ENCODE results near the gene ANKUB1. TPM values are rescaled to one million over a fixed set of nuclear protein-coding genes. Genes with fewer than 3 reads are reported as not detected.

ANKUB1 gene
- total and polyA plus RNA-seq, 10 of the 15 experiments (the other 5 are each of a cell fraction or from before 2014, with no cell fraction given), result 0.08 TPM; not detected in 9

GRCh38 chr3:149816986-149817385, 24.6 kb upstream of the ANKUB1 start (continued):
- TF ChIP-seq, protein P1, sequence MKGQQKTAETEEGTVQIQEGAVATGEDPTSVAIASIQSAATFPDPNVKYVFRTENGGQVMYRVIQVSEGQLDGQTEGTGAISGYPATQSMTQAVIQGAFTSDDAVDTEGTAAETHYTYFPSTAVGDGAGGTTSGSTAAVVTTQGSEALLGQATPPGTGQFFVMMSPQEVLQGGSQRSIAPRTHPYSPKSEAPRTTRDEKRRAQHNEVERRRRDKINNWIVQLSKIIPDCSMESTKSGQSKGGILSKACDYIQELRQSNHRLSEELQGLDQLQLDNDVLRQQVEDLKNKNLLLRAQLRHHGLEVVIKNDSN (IDR thresholded peaks at IDR 0.05; ENCODE audit: borderline replicate concordance, extremely low read length, insufficient read depth, low read depth, low read length), result no peak
- TF ChIP-seq RFX5 (IDR thresholded peaks at IDR 0.05; ENCODE audit: low read depth, low read length) (no peak), ESRRA (IDR thresholded peaks at IDR 0.05; ENCODE audit: low read length) (no peak), NFIC (IDR thresholded peaks at IDR 0.05; ENCODE audit: low read depth, low read length) (0 out of 2 replicates have a peak, but pooled peaks have one; percentile 62), ZBTB11 (CRISPR knock-in tag; IDR thresholded peaks at IDR 0.05) (no peak), TARDBP (IDR thresholded peaks at IDR 0.05; ENCODE audit: borderline replicate concordance) (no peak), CBX5 (IDR thresholded peaks at IDR 0.05; ENCODE audit: low read depth) (no peak), BCL11A (IDR thresholded peaks at IDR 0.05; ENCODE audit: low read depth, low read length) (0 out of 2 replicates have a peak, but pooled peaks have one; percentile 6), IKZF1 (conservative IDR thresholded peaks at IDR 0.05) (peak; percentile 79), DPF2 (IDR thresholded peaks at IDR 0.05) (peak; percentile 31; the same call in 1 of the 2 replicates), CREM (IDR thresholded peaks at IDR 0.05; ENCODE audit: low read depth) (no peak), CBX3 (IDR thresholded peaks at IDR 0.05; ENCODE audit: borderline replicate concordance, low read depth) (no peak), MTA3 (IDR thresholded peaks at IDR 0.05; ENCODE audit: borderline replicate concordance, low read length) (no peak), MXI1 (IDR thresholded peaks at IDR 0.05; ENCODE audit: low read depth, low read length) (no peak), RAD21 (IDR thresholded peaks at IDR 0.05; ENCODE audit: insufficient read depth, low read depth, low read length) (no peak), ZNF217 (IDR thresholded peaks at IDR 0.05) (no peak), NR2F1 (conservative IDR thresholded peaks at IDR 0.05) (0 out of 2 replicates have a peak, but pooled peaks have one; percentile 21), BACH1 (IDR thresholded peaks at IDR 0.05; ENCODE audit: borderline replicate concordance) (no peak), NFXL1 (IDR thresholded peaks at IDR 0.05; ENCODE audit: borderline replicate concordance) (no peak), REST (IDR thresholded peaks at IDR 0.05; ENCODE audit: low read depth, low read length) (no peak), CBFB (IDR thresholded peaks at IDR 0.05; ENCODE audit: low read depth) (no peak), BHLHE40 (IDR thresholded peaks at IDR 0.05; ENCODE audit: borderline replicate concordance in 1 of 2, low read depth in 2 of 2, low read length in 1 of 2) (no peak), ZBED1 (IDR thresholded peaks at IDR 0.05; ENCODE audit: borderline replicate concordance) (no peak)
- TF ChIP-seq, protein P2, sequence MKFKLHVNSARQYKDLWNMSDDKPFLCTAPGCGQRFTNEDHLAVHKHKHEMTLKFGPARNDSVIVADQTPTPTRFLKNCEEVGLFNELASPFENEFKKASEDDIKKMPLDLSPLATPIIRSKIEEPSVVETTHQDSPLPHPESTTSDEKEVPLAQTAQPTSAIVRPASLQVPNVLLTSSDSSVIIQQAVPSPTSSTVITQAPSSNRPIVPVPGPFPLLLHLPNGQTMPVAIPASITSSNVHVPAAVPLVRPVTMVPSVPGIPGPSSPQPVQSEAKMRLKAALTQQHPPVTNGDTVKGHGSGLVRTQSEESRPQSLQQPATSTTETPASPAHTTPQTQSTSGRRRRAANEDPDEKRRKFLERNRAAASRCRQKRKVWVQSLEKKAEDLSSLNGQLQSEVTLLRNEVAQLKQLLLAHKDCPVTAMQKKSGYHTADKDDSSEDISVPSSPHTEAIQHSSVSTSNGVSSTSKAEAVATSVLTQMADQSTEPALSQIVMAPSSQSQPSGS (IDR thresholded peaks at IDR 0.05; ENCODE audit: low read length), result peak; percentile 42; the same call in 1 of the 2 replicates

All from GM12878 (cell line).